ENCODE data around the gene FBLN7.

GRCh38 chr2:112140899-112141625, 2.9 kb downstream of the FBLN7 start:
- TF ChIP-seq TAF1 (IDR thresholded peaks at IDR 0.05; ENCODE audit: borderline replicate concordance, insufficient read depth, low read length), result no peak
- TF ChIP-seq POLR2AphosphoS5 (IDR thresholded peaks at IDR 0.05; ENCODE audit: low read depth, low read length), result no peak
- no peak for TF ChIP-seq REST (IDR thresholded peaks at IDR 0.05; ENCODE audit: insufficient read depth in 1 of 2, low read depth in 2 of 2, low read length in 2 of 2)
- no peak for TF ChIP-seq SIN3A (IDR thresholded peaks at IDR 0.05; ENCODE audit: borderline replicate concordance, insufficient read depth, low read length)
- TF ChIP-seq FOXP2 (optimal IDR thresholded peaks at IDR 0.05; ENCODE audit: borderline replicate concordance, extremely low read depth, extremely low read length, insufficient read depth), result no peak
